GM18520 (cell line): ENCODE data around the gene ARHGAP28.

Source experiments
- ATAC-seq: cut with Tn5 transposase; IDR thresholded peaks from one replicate; pipeline ENCODE4 v1.9.1; 2021; ENCODE audit not compliant: unreplicated experiment

The ARHGAP28 gene

DNA sequence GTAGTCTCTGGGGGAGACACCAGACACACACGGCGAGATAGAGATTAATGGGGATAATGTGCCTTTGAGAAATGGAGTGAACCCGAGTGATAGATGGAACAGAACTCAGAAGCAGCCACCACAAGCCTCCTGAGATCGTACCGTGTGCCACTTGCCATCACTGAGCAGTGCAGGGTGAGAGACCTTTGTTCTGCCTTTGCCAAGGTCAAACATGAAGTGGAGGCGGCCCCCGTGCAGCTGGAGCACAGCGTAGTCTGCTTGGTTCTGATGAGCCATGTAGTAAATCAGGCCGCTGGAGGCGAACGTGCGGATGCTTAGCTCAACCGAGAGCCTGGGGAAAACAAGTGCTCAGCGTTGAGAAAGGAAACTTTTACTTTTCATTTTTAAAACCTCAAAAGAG is 221.1 kb downstream of the ARHGAP28 start:
- no peak for ATAC-seq

DNA sequence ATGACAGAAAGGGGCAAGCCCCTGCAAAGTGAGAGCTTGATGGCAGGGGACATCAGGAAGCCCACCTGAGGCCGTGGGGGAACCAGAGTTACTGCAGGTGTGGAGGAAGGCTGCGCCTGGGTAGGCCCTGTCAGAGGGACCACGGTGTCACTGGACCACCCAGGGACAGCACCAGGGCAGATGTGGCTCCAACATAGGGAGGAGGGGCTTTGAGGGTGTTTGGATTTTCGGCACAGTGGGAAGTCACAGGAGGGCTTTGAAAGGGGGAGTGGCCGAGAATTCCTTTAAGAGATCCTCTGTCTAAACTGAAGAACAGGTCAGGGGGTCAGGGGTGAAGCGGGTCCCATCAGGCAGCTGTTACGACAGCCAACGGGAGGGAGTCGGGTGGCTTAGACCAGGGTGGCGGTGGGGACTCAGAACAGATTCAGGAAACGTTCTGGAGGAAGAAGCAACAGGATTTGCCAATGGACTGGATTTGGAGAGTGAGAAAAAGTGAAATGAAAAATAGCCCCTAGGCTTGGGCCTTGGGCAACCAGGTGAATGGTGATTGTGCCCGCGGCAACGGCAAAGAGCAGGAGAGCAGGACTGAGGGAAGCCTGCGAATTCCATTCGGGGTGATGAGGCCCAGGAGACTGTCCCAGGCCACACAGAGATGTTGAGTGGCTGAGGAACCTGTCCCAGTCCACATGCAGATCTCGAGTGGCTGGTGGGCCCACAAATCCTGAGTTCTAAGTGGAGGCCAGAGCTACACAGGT is 222.0 kb downstream of the ARHGAP28 start:
- no peak for ATAC-seq

DNA sequence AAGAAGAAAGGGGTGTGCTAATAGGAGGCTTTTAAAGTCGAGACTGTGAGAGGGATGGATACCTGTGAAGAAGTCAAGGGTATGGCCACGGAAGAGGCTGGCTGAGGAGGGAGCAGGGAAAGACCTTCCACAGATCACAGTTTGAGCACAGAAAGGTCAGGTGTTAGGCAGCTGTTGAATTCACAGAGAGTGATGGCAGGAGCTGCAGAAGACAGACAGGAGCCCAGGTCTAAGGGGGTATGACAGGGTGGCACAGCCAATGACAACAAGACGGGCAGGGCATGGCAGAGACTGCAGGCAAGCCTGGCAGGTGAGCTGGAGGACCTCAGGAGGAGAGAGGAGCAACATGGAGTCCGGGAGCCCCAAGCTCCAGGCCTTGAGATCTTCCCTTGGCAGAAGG is 225.0 kb downstream of the ARHGAP28 start:
- ATAC-seq, result no peak

DNA sequence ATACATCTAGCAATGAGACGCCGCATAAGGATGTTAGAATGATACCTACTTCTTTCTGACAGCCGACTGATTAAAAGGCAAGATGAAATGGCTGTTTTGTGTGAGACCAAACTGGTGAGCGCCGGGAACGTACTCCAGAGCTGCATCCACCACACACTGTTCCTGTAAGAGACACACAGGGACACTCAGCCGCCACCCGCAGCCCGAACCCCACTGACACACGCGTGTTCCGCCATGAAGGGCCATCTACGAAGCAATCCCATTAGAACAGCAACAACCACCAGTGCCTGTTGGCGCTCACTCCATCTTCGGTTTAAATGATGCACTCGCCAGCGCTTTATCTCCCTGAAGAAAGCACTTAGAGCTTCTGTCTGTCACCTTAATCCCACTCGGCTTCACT is 225.8 kb downstream of the ARHGAP28 start:
- ATAC-seq, result no peak

DNA sequence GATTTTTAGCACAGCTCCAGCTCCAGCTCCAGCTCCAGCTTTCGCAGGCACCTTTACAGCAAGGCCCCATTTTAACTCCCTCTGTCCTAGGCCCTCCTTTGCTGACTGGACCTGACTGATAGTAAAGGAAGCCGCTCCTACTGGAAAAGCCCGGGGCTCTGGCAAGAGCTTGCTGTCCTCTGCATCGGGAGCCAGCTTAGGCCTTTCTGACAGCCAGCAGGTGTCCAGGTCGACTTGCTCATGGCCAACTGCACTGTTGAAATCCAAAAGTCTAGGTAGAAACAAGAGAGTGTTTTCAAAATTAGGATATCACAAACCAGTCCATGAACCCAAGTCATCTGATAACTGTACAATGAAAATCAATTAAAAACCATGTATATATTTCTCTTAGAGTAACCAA is 227.0 kb downstream of the ARHGAP28 start:
- ATAC-seq, result no peak

DNA sequence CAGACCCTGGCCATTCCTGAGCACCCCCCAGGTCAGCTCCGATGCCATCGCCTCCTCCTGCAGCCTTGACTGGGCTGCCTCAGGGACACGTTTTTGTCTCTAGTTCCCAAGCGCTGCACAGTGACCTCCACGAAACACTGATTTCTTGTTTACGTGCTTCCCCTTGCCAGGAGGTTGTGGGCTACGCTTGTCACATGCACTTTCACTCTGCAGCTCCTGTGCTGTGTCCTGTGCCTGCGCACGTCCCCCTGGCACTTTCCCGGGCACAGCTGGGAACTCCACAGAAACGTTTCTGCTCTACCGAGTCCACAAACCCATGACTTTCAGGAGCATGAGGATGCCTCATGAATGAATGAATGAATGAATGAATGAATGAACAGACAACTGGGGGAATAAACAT is 227.5 kb downstream of the ARHGAP28 start:
- no peak for ATAC-seq

DNA sequence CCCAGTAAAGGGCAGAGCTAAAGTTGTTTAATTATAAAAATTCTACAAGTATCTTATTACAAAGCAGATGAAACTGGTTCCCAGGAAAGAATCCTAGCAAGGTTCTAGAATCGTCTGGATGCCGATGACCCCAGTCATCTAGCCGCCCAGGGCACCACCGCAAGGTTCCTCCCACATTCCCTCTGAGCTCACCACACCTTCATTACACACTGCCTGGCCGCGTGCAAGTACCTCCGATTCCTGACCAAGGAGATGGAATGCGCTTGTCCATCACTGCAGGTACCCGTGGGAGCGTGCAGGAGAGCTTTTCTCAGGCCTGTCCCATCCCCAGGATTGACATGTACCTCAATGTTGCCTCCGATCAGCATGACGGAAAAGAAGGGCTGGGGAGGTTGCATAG is 229.6 kb downstream of the ARHGAP28 start:
- no peak for ATAC-seq

DNA sequence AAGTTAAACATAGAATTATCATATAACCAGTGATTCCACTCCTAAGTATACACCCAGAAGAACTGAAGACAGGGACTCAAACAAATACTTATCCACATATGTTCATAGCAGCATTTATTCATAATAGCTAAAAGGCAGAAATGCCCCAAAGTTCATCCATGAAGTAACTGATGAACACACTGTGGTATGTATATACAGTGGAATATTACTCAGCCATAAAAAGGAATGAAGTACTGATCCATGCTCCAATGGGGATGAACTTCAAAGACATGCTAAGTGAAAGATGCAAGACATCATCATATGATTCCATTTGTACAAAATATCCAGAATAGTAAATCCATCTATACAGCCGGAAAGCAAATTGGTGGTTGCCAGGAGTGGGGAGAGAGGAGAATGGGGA is 230.6 kb downstream of the ARHGAP28 start:
- no peak for ATAC-seq

DNA sequence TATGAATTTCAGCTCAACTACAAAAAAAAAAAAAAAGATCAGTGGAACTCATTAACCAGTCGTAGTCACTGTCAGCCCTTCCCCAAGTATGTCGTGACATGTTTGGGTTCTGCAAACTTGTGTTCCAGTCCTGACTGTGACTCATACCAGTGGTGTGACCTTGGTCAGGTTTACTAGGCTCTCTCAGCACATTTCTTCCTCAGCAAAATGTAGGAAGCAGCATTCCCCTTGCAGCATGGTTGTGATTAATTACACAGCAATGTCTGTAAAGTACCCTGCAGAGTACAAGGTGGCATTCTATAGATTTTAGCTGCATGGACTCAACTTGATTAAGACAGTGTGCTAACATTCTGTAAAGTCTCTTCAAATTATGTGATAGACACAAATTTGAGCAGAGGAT is 231.1 kb downstream of the ARHGAP28 start:
- no peak for ATAC-seq

DNA sequence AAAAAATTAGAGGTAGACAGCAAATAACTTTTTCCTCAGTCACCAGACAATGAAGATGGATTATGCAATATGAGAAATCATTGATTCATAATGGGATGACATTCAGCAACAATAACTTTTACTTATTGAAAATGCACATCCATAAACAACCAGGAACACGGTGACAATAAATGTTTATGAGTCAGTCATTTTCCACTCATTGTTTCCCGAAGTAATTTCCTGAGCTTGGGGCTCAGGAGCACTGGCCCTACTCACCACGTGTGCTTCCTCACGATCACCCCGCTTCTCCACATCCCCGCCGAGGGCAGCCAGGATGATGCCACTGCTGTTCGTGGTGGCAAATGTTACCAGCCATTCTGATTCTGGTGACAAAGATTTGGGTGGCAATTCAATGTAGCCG is 231.8 kb downstream of the ARHGAP28 start:
- ATAC-seq, result no peak

DNA sequence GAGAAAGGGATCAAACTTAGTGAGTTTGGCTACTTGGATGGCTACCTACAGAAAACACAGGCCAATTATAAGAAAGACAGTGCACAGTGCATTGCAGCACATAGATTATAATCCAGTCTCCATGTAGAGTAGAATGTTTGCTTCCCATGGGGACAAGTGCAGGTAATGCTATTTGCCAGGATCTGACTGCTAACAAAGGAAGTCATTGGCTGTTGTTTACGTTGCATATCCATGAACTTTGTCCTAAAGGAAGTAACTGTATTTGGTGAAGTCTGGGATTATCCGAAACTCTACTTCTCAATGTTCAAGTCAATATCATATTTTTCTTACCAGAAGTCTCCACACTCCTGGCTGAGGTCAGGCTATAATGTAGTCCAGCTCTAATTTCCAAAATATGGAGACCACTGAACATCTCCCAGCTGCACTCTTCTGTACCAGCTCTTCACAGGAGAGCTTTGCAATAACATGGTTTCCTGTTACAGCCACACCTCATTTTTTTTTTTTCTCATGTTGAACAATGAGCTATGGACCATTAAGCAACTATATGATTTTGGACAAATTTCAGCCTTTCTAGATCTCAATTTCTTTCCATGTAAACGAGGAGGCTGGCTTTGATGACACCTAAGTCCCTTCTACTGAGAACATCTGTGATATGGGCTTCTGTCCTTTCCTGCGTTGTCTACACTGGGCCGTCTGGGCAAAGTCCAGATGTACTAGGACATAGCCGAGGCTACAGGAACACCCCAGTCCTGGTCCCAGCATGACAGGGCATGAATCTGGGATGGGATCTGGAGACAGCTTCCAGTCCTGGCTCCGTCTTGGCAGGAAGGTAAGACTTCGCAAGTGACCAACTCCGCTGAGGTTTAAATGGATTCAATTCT is 233.3 kb downstream of the ARHGAP28 start:
- no peak for ATAC-seq

DNA sequence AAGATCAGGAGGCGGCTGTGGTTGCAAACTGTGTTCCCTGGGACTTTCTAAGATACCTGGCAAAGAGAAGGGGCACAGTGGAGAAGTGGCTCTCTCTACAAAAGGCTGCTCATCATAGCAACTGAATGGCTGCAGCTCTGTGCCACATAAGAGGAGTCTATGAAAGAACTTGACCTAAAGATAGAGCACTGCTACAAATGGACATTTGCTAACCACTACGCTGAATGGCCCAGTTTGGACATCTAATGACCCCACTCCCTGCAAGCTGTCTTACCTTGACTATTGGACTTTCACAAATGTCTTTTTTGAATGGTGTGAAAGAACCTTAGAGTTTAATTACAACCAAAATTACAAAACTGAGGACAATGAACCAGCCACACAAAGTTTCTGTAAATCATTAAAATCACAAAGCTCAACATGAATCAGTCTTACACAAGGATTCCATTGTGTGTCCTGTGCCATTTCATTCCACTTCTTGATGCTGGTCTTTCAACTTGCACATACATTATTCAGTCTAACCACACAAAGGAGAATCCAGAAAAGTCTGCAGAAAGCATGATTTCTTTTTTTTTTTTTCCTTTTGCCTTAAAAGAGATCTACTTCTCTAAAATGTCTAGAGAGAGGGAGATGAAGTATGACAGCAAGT is 234.1 kb downstream of the ARHGAP28 start:
- no peak for ATAC-seq
